Measurements from ENCODE around the gene SLC7A14. TPM values are rescaled to one million over a fixed set of nuclear protein-coding genes. Genes with fewer than 3 reads are reported as not detected.

SLC7A14 gene
- total and polyA plus RNA-seq, 2 of the 13 experiments (the other 11 are each of a cell fraction or from before 2014, with no cell fraction given) = not detected

DNA sequence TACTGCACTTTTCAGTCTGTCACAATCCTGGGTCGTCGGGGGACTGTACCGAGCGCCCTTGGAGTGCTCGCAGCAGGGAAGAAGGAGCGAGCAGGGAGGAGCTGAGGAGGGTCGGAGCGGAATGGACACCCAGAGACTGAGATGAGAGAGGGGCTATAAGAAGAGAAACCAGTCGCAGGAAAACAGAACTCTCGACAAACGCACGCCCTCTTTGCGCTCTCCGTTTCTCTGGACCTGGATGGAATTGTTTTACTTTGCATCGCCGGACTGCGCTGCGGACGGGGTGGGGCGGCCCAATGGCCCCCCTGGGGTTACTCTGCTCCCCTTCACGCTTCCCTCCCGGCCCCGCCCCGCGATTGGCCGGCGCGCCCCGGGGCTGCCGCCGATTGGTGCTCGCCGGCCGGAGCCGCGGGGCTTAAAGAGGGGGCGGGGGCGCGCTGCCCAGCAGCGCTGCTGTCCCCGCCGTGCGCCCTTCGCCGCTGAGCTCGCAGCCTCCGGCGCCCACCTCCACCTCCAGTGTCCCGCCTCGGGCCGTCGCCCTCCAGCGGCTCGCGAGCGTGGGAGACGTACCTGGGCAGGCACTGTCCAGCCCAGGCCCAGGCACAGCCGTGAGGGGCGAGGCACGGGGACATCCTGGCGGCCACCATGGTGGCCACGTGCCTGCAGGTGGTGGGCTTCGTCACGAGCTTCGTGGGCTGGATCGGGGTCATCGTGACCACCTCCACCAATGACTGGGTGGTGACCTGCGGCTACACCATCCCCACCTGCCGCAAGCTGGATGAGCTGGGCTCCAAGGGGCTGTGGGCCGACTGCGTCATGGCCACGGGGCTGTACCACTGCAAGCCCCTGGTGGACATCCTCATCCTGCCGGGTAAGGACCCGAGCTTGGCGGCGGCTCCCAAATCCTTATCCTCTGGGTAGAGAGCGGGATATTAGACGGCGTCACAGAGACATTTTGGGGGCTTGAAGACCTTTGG, 167.2 kb downstream of the SLC7A14 start, which contains the start of gene CLDN11 (continued):
- TF ChIP-seq CSRNP2 (CRISPR knock-in tag; conservative IDR thresholded peaks at IDR 0.05; ENCODE audit: low read depth) (no peak), MAFK (conservative IDR thresholded peaks at IDR 0.05 in 1 of 2, IDR thresholded peaks at IDR 0.05 in 1 of 2; ENCODE audit: low read length in 2 of 2) (no peak), GABPB1 (CRISPR knock-in tag; IDR thresholded peaks at IDR 0.05) (0 out of 2 replicates have a peak, but pooled peaks have one; percentile 24), MYC (CRISPR knock-in tag; IDR thresholded peaks at IDR 0.05; ENCODE audit: borderline replicate concordance) (peak; percentile 38; the same call in 1 of the 2 replicates), BCL3 (CRISPR knock-in tag; IDR thresholded peaks at IDR 0.05) (peak; percentile 48; the same call in 1 of the 2 replicates), ZNF383 (CRISPR knock-in tag; IDR thresholded peaks at IDR 0.05; ENCODE audit: borderline replicate concordance) (no peak), NKX3-1 (CRISPR knock-in tag; IDR thresholded peaks at IDR 0.05) (no peak), ZC3H13 (CRISPR knock-in tag; IDR thresholded peaks at IDR 0.05) (no peak), MLLT10 (CRISPR knock-in tag; IDR thresholded peaks at IDR 0.05) (no peak), CHCHD3 (CRISPR knock-in tag; IDR thresholded peaks at IDR 0.05) (0 out of 2 replicates have a peak, but pooled peaks have one; percentile 60), NFYC (CRISPR knock-in tag; IDR thresholded peaks at IDR 0.05) (peak; percentile 48), ZNF720 (CRISPR knock-in tag; IDR thresholded peaks at IDR 0.05) (no peak), THAP11 (CRISPR knock-in tag; IDR thresholded peaks at IDR 0.05) (no peak), NFRKB (IDR thresholded peaks at IDR 0.05) (no peak), ZNF768 (CRISPR knock-in tag; IDR thresholded peaks at IDR 0.05) (peak; percentile 37; the same call in 1 of the 2 replicates), SMYD3 (CRISPR knock-in tag; IDR thresholded peaks at IDR 0.05) (no peak), GABPA (IDR thresholded peaks at IDR 0.05; ENCODE audit: low read depth, low read length) (no peak), GABPA (CRISPR knock-in tag; IDR thresholded peaks at IDR 0.05; ENCODE audit: low read depth) (no peak), KDM5B (CRISPR knock-in tag; IDR thresholded peaks at IDR 0.05; ENCODE audit: borderline replicate concordance) (0 out of 2 replicates have a peak, but pooled peaks have one; percentile 17)
- TF ChIP-seq, protein P1, sequence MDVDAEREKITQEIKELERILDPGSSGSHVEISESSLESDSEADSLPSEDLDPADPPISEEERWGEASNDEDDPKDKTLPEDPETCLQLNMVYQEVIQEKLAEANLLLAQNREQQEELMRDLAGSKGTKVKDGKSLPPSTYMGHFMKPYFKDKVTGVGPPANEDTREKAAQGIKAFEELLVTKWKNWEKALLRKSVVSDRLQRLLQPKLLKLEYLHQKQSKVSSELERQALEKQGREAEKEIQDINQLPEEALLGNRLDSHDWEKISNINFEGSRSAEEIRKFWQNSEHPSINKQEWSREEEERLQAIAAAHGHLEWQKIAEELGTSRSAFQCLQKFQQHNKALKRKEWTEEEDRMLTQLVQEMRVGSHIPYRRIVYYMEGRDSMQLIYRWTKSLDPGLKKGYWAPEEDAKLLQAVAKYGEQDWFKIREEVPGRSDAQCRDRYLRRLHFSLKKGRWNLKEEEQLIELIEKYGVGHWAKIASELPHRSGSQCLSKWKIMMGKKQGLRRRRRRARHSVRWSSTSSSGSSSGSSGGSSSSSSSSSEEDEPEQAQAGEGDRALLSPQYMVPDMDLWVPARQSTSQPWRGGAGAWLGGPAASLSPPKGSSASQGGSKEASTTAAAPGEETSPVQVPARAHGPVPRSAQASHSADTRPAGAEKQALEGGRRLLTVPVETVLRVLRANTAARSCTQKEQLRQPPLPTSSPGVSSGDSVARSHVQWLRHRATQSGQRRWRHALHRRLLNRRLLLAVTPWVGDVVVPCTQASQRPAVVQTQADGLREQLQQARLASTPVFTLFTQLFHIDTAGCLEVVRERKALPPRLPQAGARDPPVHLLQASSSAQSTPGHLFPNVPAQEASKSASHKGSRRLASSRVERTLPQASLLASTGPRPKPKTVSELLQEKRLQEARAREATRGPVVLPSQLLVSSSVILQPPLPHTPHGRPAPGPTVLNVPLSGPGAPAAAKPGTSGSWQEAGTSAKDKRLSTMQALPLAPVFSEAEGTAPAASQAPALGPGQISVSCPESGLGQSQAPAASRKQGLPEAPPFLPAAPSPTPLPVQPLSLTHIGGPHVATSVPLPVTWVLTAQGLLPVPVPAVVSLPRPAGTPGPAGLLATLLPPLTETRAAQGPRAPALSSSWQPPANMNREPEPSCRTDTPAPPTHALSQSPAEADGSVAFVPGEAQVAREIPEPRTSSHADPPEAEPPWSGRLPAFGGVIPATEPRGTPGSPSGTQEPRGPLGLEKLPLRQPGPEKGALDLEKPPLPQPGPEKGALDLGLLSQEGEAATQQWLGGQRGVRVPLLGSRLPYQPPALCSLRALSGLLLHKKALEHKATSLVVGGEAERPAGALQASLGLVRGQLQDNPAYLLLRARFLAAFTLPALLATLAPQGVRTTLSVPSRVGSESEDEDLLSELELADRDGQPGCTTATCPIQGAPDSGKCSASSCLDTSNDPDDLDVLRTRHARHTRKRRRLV (CRISPR knock-in tag; IDR thresholded peaks at IDR 0.05) = no peak
- TF ChIP-seq, protein P2, sequence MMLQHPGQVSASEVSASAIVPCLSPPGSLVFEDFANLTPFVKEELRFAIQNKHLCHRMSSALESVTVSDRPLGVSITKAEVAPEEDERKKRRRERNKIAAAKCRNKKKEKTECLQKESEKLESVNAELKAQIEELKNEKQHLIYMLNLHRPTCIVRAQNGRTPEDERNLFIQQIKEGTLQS (CRISPR knock-in tag; IDR thresholded peaks at IDR 0.05) = no peak
